Measurements from ENCODE around the gene POLR3GL.

Gene POLR3GL, protein sequence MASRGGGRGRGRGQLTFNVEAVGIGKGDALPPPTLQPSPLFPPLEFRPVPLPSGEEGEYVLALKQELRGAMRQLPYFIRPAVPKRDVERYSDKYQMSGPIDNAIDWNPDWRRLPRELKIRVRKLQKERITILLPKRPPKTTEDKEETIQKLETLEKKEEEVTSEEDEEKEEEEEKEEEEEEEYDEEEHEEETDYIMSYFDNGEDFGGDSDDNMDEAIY

DNA sequence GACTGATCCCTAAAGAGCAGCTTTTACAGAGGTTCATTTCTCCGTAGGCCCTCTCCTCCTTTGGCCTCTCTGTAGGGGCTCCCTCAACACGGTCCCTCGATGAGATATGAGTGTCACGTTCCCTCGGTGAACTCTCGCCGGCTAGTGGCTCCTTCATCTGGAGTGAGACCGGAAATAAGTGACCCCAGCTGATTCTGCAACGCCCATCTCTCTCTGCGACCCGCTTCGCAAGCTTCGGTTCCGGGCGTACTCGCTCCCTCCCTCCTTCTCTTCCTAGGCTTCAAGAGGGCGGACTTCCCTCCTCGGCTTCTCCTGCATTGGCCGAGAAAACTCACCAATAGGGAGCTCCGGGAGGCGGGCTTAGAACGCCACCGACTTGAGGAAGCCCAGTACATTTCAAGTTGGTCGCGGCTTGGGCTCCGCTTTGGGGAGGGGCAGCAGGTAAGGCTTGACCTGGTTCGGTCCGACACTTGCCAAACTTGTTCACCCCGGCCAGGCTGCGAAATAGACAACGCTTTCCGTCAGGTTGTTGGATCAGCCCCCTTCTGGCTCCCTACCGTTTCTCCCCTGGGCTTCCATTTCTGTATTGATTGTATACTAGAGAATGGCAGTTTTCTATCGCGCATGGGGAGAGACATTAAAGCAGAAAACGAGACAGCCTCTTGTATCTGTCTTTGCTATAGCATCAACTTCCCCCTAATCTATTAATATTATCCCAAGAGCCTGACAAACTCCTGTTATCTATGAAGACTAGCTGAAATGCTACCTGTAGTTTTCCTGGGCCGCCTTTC is at the start of gene POLR3GL, which contains the start of gene ANKRD34A:
POLR3GL (plus strand) TSS at position 363 of the 791 bp plus-strand sequence. CDS start 10,176 bp downstream, outside the sequence.
ANKRD34A (minus strand) TSS at position 248 of the 791 bp plus-strand sequence. CDS start 2,816 bp downstream, outside the sequence.
- peak; percentile 86 for ATAC-seq
- TF ChIP-seq SNAI2 (CRISPR knock-in tag; IDR thresholded peaks at IDR 0.05), result no peak
- TF ChIP-seq, protein P1, sequence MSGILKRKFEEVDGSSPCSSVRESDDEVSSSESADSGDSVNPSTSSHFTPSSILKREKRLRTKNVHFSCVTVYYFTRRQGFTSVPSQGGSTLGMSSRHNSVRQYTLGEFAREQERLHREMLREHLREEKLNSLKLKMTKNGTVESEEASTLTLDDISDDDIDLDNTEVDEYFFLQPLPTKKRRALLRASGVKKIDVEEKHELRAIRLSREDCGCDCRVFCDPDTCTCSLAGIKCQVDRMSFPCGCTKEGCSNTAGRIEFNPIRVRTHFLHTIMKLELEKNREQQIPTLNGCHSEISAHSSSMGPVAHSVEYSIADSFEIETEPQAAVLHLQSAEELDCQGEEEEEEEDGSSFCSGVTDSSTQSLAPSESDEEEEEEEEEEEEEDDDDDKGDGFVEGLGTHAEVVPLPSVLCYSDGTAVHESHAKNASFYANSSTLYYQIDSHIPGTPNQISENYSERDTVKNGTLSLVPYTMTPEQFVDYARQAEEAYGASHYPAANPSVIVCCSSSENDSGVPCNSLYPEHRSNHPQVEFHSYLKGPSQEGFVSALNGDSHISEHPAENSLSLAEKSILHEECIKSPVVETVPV (CRISPR knock-in tag; IDR thresholded peaks at IDR 0.05), result no peak

DNA sequence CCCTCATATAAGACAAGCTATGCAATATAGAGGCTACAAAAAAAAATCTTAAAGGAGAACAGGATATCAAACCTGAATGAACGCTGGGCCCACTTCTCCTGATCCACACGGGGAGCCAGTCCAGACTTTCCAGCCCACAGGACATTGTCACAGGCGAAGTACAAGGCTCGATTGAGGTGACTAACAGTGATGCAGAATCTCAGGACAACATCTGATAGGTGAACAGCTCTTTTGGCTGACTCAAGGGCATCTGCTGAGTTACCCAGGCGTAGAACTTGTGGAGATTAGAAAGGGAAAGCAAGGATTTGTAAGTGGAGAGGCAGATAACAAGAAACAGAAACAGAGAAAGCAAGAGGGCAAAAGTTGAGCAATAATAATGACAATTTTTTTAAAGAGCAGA is 47.7 kb upstream of the POLR3GL start:
- TF ChIP-seq SNAI2 (CRISPR knock-in tag; IDR thresholded peaks at IDR 0.05) (no peak), ZNF70 (CRISPR knock-in tag; IDR thresholded peaks at IDR 0.05) (no peak), ZC3H10 (CRISPR knock-in tag; IDR thresholded peaks at IDR 0.05) (no peak), ARNTL (CRISPR knock-in tag; IDR thresholded peaks at IDR 0.05; ENCODE audit: borderline replicate concordance, low read depth) (no peak), RARB (CRISPR knock-in tag; IDR thresholded peaks at IDR 0.05) (no peak), ZFP30 (CRISPR knock-in tag; IDR thresholded peaks at IDR 0.05) (no peak), GLIS3 (CRISPR knock-in tag; IDR thresholded peaks at IDR 0.05) (no peak), ESRRG (CRISPR knock-in tag; IDR thresholded peaks at IDR 0.05) (no peak), CSDC2 (CRISPR knock-in tag; IDR thresholded peaks at IDR 0.05) (no peak), ZFP3 (CRISPR knock-in tag; IDR thresholded peaks at IDR 0.05) (no peak), ZNF565 (CRISPR knock-in tag; conservative IDR thresholded peaks at IDR 0.05; ENCODE audit: low read depth) (no peak), PPARA (CRISPR knock-in tag; IDR thresholded peaks at IDR 0.05; ENCODE audit: borderline replicate concordance) (no peak), BACH2 (CRISPR knock-in tag; IDR thresholded peaks at IDR 0.05; ENCODE audit: borderline replicate concordance) (no peak), ISL1 (CRISPR knock-in tag; IDR thresholded peaks at IDR 0.05) (no peak), TCF4 (CRISPR knock-in tag; IDR thresholded peaks at IDR 0.05; ENCODE audit: borderline replicate concordance) (no peak)
- TF ChIP-seq, protein P2, sequence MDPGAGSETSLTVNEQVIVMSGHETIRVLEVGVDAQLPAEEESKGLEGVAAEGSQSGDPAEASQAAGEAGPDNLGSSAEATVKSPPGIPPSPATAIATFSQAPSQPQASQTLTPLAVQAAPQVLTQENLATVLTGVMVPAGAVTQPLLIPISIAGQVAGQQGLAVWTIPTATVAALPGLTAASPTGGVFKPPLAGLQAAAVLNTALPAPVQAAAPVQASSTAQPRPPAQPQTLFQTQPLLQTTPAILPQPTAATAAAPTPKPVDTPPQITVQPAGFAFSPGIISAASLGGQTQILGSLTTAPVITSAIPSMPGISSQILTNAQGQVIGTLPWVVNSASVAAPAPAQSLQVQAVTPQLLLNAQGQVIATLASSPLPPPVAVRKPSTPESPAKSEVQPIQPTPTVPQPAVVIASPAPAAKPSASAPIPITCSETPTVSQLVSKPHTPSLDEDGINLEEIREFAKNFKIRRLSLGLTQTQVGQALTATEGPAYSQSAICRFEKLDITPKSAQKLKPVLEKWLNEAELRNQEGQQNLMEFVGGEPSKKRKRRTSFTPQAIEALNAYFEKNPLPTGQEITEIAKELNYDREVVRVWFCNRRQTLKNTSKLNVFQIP (CRISPR knock-in tag; IDR thresholded peaks at IDR 0.05; ENCODE audit: borderline replicate concordance, low read depth), result no peak
- TF ChIP-seq, protein P3, sequence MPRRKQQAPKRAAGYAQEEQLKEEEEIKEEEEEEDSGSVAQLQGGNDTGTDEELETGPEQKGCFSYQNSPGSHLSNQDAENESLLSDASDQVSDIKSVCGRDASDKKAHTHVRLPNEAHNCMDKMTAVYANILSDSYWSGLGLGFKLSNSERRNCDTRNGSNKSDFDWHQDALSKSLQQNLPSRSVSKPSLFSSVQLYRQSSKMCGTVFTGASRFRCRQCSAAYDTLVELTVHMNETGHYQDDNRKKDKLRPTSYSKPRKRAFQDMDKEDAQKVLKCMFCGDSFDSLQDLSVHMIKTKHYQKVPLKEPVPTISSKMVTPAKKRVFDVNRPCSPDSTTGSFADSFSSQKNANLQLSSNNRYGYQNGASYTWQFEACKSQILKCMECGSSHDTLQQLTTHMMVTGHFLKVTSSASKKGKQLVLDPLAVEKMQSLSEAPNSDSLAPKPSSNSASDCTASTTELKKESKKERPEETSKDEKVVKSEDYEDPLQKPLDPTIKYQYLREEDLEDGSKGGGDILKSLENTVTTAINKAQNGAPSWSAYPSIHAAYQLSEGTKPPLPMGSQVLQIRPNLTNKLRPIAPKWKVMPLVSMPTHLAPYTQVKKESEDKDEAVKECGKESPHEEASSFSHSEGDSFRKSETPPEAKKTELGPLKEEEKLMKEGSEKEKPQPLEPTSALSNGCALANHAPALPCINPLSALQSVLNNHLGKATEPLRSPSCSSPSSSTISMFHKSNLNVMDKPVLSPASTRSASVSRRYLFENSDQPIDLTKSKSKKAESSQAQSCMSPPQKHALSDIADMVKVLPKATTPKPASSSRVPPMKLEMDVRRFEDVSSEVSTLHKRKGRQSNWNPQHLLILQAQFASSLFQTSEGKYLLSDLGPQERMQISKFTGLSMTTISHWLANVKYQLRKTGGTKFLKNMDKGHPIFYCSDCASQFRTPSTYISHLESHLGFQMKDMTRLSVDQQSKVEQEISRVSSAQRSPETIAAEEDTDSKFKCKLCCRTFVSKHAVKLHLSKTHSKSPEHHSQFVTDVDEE (CRISPR knock-in tag; IDR thresholded peaks at IDR 0.05), result no peak
- TF ChIP-seq, protein P4, sequence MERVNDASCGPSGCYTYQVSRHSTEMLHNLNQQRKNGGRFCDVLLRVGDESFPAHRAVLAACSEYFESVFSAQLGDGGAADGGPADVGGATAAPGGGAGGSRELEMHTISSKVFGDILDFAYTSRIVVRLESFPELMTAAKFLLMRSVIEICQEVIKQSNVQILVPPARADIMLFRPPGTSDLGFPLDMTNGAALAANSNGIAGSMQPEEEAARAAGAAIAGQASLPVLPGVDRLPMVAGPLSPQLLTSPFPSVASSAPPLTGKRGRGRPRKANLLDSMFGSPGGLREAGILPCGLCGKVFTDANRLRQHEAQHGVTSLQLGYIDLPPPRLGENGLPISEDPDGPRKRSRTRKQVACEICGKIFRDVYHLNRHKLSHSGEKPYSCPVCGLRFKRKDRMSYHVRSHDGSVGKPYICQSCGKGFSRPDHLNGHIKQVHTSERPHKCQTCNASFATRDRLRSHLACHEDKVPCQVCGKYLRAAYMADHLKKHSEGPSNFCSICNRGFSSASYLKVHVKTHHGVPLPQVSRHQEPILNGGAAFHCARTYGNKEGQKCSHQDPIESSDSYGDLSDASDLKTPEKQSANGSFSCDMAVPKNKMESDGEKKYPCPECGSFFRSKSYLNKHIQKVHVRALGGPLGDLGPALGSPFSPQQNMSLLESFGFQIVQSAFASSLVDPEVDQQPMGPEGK (CRISPR knock-in tag; IDR thresholded peaks at IDR 0.05; ENCODE audit: borderline replicate concordance), result no peak
- no peak for ATAC-seq

DNA sequence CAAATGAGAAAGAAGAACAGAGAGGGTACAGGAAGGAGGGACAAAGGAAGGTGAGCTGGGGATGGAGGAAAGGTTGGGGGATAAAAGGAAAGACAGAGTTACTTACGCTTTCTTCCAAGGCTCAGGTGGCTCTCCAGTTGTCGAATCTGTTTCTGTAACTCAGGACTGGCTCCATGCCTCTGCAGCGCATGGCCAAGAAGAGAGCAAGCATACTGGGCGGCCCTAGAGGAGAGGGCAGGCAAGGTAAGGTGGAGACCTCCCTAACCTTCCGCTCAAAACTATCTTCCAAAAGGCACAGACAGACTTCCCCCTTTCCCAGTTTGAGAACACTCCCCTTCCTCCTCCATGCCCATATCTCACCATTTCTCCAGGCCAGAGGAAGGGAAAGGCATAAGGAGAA is 46.9 kb upstream of the POLR3GL start:
- no peak for ATAC-seq
- no peak for TF ChIP-seq SNAI2 (CRISPR knock-in tag; IDR thresholded peaks at IDR 0.05)

Data from SK-N-SH treated with all-trans-retinoic acid at 6 μM for 48 hours (cell line).